HL-60/S4 (cell line): ENCODE data around the gene POLR3B.

Experiments used
- in situ Hi-C: fragments of 300-500 bp; cut with MboI; formaldehyde crosslinking; loops from 2 replicates; pipeline ENCODE4 v1.14.3; 2022; ENCODE audit warnings: low sequenced_read_pairs

POLR3B gene

GRCh38 chr12:106409878-106410277, 52.3 kb downstream of the POLR3B start:
- in situ Hi-C loops: no loop called here

- in situ Hi-C loops: no loop called here
These were observed 55.0 kb downstream of the POLR3B start for GRCh38 chr12:106412563-106412962.

GRCh38 chr12:106415134-106415533, 57.6 kb downstream of the POLR3B start:
- in situ Hi-C loops: no loop called here

- in situ Hi-C loops: no loop called here
These were observed 58.7 kb downstream of the POLR3B start for GRCh38 chr12:106416273-106416672.

- in situ Hi-C loops: no loop called here
These were observed 60.7 kb downstream of the POLR3B start for GRCh38 chr12:106417926-106418910.

- in situ Hi-C loops: no loop called here
These were observed 61.4 kb downstream of the POLR3B start for GRCh38 chr12:106418970-106419369.

- in situ Hi-C loops: no loop called here
These were observed 65.7 kb downstream of the POLR3B start for GRCh38 chr12:106423291-106423690.

- in situ Hi-C loops: no loop called here
These were observed 67.6 kb downstream of the POLR3B start for GRCh38 chr12:106425061-106425702.

GRCh38 chr12:106427917-106428316, 70.4 kb downstream of the POLR3B start:
- in situ Hi-C loops: no loop called here

GRCh38 chr12:106428384-106428783, 70.8 kb downstream of the POLR3B start:
- in situ Hi-C loops: no loop called here

- in situ Hi-C loops: no loop called here
These were observed 71.5 kb downstream of the POLR3B start for GRCh38 chr12:106429043-106429552.

GRCh38 chr12:106429636-106430035, 72.1 kb downstream of the POLR3B start:
- in situ Hi-C loops: no loop called here

GRCh38 chr12:106431839-106432411, 74.4 kb downstream of the POLR3B start:
- in situ Hi-C loops: no loop called here

GRCh38 chr12:106433055-106433454, 75.5 kb downstream of the POLR3B start:
- in situ Hi-C loops: no loop called here

- in situ Hi-C loops: no loop called here
These were observed 77.0 kb downstream of the POLR3B start for GRCh38 chr12:106434526-106434925.

GRCh38 chr12:106436164-106436563, 78.6 kb downstream of the POLR3B start:
- in situ Hi-C loops: no loop called here

GRCh38 chr12:106442575-106442974, 85.0 kb downstream of the POLR3B start:
- in situ Hi-C loops: no loop called here

- in situ Hi-C loops: no loop called here
These were observed 87.5 kb downstream of the POLR3B start for GRCh38 chr12:106445053-106445452.

GRCh38 chr12:106445959-106446358, 88.4 kb downstream of the POLR3B start:
- in situ Hi-C loops: no loop called here

- in situ Hi-C loops: no loop called here
These were observed 89.0 kb downstream of the POLR3B start for GRCh38 chr12:106446419-106447092.

GRCh38 chr12:106452309-106452708, 94.8 kb downstream of the POLR3B start:
- in situ Hi-C loops: no loop called here
